Measurements from ENCODE around the gene KDM4B. TPM values are rescaled to one million over a fixed set of nuclear protein-coding genes. Genes with fewer than 3 reads are reported as not detected.

KDM4B gene
- total and polyA plus RNA-seq, 10 of the 15 experiments (the other 5 are each of a cell fraction or from before 2014, with no cell fraction given) = 0.47 to 49.6 (median 16.2) TPM

DNA sequence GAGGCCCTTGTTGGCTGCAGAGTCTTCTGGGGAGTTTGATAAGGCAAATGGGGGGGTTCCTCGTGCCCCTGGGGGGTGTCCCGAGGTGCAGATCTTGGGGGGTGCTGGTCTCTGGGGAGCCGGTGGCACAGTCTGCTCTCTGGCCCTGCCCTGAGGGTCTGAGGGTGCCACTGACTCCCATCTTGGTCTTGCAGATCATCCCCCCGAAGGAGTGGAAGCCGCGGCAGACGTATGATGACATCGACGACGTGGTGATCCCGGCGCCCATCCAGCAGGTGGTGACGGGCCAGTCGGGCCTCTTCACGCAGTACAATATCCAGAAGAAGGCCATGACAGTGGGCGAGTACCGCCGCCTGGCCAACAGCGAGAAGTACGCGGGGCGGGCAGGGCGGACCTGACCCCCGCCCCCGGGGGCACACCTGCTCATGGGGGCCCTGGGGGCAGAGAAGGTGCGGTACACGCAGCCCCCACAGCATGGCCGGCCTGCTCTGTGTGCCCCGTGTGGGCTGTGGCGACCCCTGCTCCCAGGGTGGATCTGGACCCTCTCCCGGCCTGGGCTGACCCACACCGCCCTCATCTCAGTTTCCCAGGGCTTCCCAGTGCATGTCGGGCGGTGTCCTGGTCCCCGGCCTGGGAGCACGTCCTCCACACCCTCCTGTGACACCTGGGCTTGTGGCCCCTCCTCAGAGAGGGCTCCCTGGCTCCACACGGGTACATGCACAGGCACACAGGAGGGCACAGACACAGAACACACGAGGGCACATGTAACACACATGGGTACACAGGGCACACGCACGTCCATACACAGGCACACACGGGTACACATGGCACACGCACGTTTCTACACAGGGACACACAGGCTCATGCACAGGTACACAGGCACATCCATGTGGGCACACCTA lies 71.0 kb downstream of the KDM4B start:
- in situ Hi-C loops (cut with MboI) (no loop called here), intact Hi-C loops (cut with micrococcal nuclease; ENCODE audit: unreplicated experiment) (no loop called here)
- ChIA-PET RAD21 (ENCODE audit: unreplicated experiment) (no interaction called here), CTCF (interaction anchor here (0.6 kb wide), 1 partner anchor 300 kb away, joined by 3 read pairs; no protein-coding TSS in a partner anchor), SMC1A (ENCODE audit: uncharacterized antibody, unreplicated experiment) (interaction anchor here (1.0 kb wide), 1 partner anchor 308 kb away, joined by 3 read pairs; no protein-coding TSS in a partner anchor), POLR2A (no interaction called here)
- Histone ChIP-seq H3K4me3 (no peak overlapping the region), H3K4me2 (ENCODE audit: control insufficient read depth, insufficient read depth) (no peak overlapping the region), H3K4me1 (ENCODE audit: control insufficient read depth, insufficient read depth, low read length) (no peaks in the 10 kb centered on the region), H3K79me2 (ENCODE audit: control insufficient read depth, insufficient read depth, low read length) (no peaks in the 10 kb centered on the region), H2AFZ (ENCODE audit: control insufficient read depth, low read depth, low read length) (no peak overlapping the region), H3K36me3 (ENCODE audit: control insufficient read depth in 2 of 2, insufficient read depth in 2 of 2, low read length in 1 of 2) (peaks cover 23 to 25% of the 10 kb centered on the region in 2 experiments), H3K27ac (ENCODE audit: control insufficient read depth, insufficient read depth) (no peak overlapping the region), H3K9ac (ENCODE audit: control insufficient read depth, insufficient read depth, low read length) (no peak overlapping the region), H3K27me3 (replicated peaks in 1 of 2; ENCODE audit: control insufficient read depth in 2 of 2, insufficient read depth in 2 of 2, low read length in 1 of 2) (no peaks in the 10 kb centered on the region), H3K9me3 (replicated peaks; ENCODE audit: control insufficient read depth, insufficient read depth, low read length) (no peaks in the 10 kb centered on the region), H4K20me1 (ENCODE audit: control insufficient read depth, insufficient read depth) (no peaks in the 10 kb centered on the region; the same call in 1 of the 2 replicates)
- ATAC-seq (no peak), DNase-seq (ENCODE audit: low read depth, low spot score) (no peak), FAIRE-seq (no peak)
- no TSS peak for BruUV-seq (replicated peaks)
- no peak for TF ChIP-seq YBX1 (IDR thresholded peaks at IDR 0.05)
- TF ChIP-seq SMARCA5 (IDR thresholded peaks at IDR 0.05) = no peak
- TF ChIP-seq BRCA1 (IDR thresholded peaks at IDR 0.05; ENCODE audit: low read depth, low read length) = no peak
- TF ChIP-seq IRF4 (IDR thresholded peaks at IDR 0.05; ENCODE audit: low read depth, low read length) = no peak
- no peak for TF ChIP-seq KDM1A (IDR thresholded peaks at IDR 0.05; ENCODE audit: borderline replicate concordance)
- no peak for TF ChIP-seq SMC3 (IDR thresholded peaks at IDR 0.05; ENCODE audit: borderline replicate concordance, low read length)
- TF ChIP-seq, protein P1, sequence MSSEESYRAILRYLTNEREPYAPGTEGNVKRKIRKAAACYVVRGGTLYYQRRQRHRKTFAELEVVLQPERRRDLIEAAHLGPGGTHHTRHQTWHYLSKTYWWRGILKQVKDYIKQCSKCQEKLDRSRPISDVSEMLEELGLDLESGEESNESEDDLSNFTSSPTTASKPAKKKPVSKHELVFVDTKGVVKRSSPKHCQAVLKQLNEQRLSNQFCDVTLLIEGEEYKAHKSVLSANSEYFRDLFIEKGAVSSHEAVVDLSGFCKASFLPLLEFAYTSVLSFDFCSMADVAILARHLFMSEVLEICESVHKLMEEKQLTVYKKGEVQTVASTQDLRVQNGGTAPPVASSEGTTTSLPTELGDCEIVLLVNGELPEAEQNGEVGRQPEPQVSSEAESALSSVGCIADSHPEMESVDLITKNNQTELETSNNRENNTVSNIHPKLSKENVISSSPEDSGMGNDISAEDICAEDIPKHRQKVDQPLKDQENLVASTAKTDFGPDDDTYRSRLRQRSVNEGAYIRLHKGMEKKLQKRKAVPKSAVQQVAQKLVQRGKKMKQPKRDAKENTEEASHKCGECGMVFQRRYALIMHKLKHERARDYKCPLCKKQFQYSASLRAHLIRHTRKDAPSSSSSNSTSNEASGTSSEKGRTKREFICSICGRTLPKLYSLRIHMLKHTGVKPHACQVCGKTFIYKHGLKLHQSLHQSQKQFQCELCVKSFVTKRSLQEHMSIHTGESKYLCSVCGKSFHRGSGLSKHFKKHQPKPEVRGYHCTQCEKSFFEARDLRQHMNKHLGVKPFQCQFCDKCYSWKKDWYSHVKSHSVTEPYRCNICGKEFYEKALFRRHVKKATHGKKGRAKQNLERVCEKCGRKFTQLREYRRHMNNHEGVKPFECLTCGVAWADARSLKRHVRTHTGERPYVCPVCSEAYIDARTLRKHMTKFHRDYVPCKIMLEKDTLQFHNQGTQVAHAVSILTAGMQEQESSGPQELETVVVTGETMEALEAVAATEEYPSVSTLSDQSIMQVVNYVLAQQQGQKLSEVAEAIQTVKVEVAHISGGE (CRISPR knock-in tag; IDR thresholded peaks at IDR 0.05) = no peak
- no peak for TF ChIP-seq SUZ12 (IDR thresholded peaks at IDR 0.05; ENCODE audit: unreplicated experiment)
- WGBS (ENCODE audit: insufficient coverage, insufficient replicate concordance, low lambda C conversion rate, missing lambda C conversion rate) = 94% methylated on average over 42 of the region's 43 CpGs

All from GM12878 (cell line).